Vagina (tissue), 2 donors: ENCODE data around the gene NRP2.

Experiments
- POLR2A ChIP-seq, 2 donors: fragments of 450-650 bp; IDR thresholded peaks; one replicate each; pipeline ENCODE4 v1.6.1; 2017; ENCODE audit warnings: antibody characterized with exemption in 2 of 2, mild to moderate bottlenecking in 2 of 2, moderate library complexity in 2 of 2
- POLR2AphosphoS5 ChIP-seq, 2 donors: sonication (generic); formaldehyde crosslinking; IDR thresholded peaks; one replicate each; pipeline ENCODE4 v1.9.0; 2017; ENCODE audit warnings: antibody characterized with exemption in 2 of 2, mild to moderate bottlenecking in 2 of 2, low read depth in 1 of 2; ENCODE audit not compliant: insufficient read depth in 1 of 2
- TF ChIP-seq, protein P1 (sequence below), 3 experiments: fragments of 450-650 bp in 2 of 3; fragments of 200-600 bp in 1 of 3; sonication (generic) in 1 of 3; IDR thresholded peaks; one replicate each; pipeline ENCODE4 v1.5.1; 2017 to 2019; ENCODE audit warnings: antibody characterized with exemption in 3 of 3, mild to moderate bottlenecking in 2 of 3, moderate library complexity in 2 of 3

DNA sequence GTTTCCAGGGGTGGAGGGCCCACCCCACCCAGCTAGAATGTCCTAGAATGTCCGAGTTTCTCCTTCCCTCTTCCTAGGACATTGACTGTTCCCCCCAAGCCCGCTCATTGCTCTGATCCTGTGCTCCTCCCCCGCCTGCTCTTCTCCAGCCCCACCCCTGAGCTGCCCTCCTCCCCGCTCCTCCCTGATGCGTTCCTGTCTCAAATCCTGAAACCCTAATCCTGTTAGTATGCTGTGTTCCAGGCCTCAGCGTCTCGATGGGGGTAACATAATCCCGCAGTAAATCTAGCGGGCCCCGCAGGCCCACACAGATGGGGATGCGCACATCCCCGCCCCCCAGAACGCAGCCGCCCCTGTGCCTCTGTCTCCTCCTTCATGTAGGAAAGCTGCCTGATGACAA, 51.3 kb downstream of the NRP2 start:
- TF ChIP-seq, protein P1, sequence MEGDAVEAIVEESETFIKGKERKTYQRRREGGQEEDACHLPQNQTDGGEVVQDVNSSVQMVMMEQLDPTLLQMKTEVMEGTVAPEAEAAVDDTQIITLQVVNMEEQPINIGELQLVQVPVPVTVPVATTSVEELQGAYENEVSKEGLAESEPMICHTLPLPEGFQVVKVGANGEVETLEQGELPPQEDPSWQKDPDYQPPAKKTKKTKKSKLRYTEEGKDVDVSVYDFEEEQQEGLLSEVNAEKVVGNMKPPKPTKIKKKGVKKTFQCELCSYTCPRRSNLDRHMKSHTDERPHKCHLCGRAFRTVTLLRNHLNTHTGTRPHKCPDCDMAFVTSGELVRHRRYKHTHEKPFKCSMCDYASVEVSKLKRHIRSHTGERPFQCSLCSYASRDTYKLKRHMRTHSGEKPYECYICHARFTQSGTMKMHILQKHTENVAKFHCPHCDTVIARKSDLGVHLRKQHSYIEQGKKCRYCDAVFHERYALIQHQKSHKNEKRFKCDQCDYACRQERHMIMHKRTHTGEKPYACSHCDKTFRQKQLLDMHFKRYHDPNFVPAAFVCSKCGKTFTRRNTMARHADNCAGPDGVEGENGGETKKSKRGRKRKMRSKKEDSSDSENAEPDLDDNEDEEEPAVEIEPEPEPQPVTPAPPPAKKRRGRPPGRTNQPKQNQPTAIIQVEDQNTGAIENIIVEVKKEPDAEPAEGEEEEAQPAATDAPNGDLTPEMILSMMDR (IDR thresholded peaks at IDR 0.05): no peak
- TF ChIP-seq POLR2AphosphoS5 (IDR thresholded peaks at IDR 0.05; ENCODE audit: insufficient read depth in 1 of 2, low read depth in 1 of 2) (no peak), POLR2A (IDR thresholded peaks at IDR 0.05) (no peak)
